Keratinocyte (primary cell): ENCODE results near the gene MED31. TPM values are rescaled to one million over a fixed set of nuclear protein-coding genes. Genes with fewer than 3 reads are reported as not detected.

Source experiments
- polyA plus RNA-seq, 5 experiments: library from polyadenylated mRNA; depleted of rRNA in 3 of 5; stranded (reverse) in 3 of 5; stranded (forward) in 1 of 5; unstranded in 1 of 5; fragments of >200 nt; gene quantifications; 1 replicate in 1 of 5; 2 replicates in 3 of 5; 3 replicates in 1 of 5; pipeline versions ENCODE4 v1.2.1 to v1.2.3, GENCODE V29; 2011 to 2012; ENCODE audit warnings: missing spikeins in 2 of 5, low read depth in 1 of 5, low replicate concordance in 1 of 5
- small RNA-seq, 3 experiments: library from RNA; depleted of rRNA; stranded (forward); fragments of <200 nt; gene quantifications; one replicate each; pipeline ENCODE3, GENCODE V24; 2012; ENCODE audit warnings: low read depth in 3 of 3, low replicate concordance in 1 of 3; ENCODE audit not compliant: insufficient read length in 3 of 3

The MED31 gene
- polyA plus RNA-seq, 1 donor (not counting 4 experiments of a cell fraction or from before 2014, with no cell fraction given), result 49.0 TPM

Small RNAs within 50 kb of the gene (small RNA-seq; reads per million reads assigned to genes)
- 0.13 to 3.0 (median 0.75) reads per million in 3 experiments for gene MIR4520-1
- gene RNA5SP435, result 0 to 3.5 (median 2.7) reads per million in 3 experiments

Other genes starting within 250 kb of the MED31 start
- gene AIPL1, start 216.5 kb downstream of the MED31 start, polyA plus RNA-seq, result not detected in 3 replicates
- gene PIMREG, start 207.2 kb downstream of the MED31 start, polyA plus RNA-seq, result 1.7 to 7.5 TPM (median 6.5 TPM) in 3 replicates
- 7.7 to 13.6 TPM (median 8.3 TPM) in 3 replicates for gene PITPNM3, start 95.0 kb downstream of the MED31 start, polyA plus RNA-seq
- gene KIAA0753, start 10.9 kb downstream of the MED31 start, polyA plus RNA-seq, result 6.6 to 11.6 TPM (median 8.3 TPM) in 3 replicates
- gene TXNDC17, start 10.5 kb downstream of the MED31 start, polyA plus RNA-seq, result 938 to 1,215 TPM (median 1,093 TPM) in 3 replicates
- gene C17orf100, start 157 bp upstream of the MED31 start, polyA plus RNA-seq, result 0.49 to 0.72 TPM (median 0.53 TPM) in 3 replicates
- 0.14 to 0.68 TPM (median 0.46 TPM) in 3 replicates for gene SLC13A5, start 61.8 kb upstream of the MED31 start, polyA plus RNA-seq
- gene XAF1, start 104.4 kb upstream of the MED31 start, polyA plus RNA-seq, result 5.6 to 10.6 TPM (median 8.9 TPM) in 3 replicates
- 1.9 to 3.3 TPM (median 2.5 TPM) in 3 replicates for gene FBXO39, start 124.6 kb upstream of the MED31 start, polyA plus RNA-seq
- not detected in 3 replicates for gene TEKT1, start 180.1 kb upstream of the MED31 start, polyA plus RNA-seq